NCI-H526 treated with DMSO at 0.1 percent for 48 hours (cell line): ENCODE measurements around the gene PPP1R1B.

Experiments
- DNase-seq: peaks from one replicate; lab custom pipeline; 2025; lab: John Stamatoyannopoulos, UW

The PPP1R1B gene

GRCh38 chr17:39600288-39600996 lies 26.3 kb upstream of the PPP1R1B start:
- DNase-seq: no peak

GRCh38 chr17:39600997-39601597 lies 25.7 kb upstream of the PPP1R1B start:
- no peak for DNase-seq

- DNase-seq: no peak
These were observed 24.8 kb upstream of the PPP1R1B start for GRCh38 chr17:39601758-39602532.

- DNase-seq: no peak
These were observed 24.0 kb upstream of the PPP1R1B start for GRCh38 chr17:39602533-39603303.

- DNase-seq: peak; percentile 15
These were observed 23.3 kb upstream of the PPP1R1B start for GRCh38 chr17:39603304-39604016.

GRCh38 chr17:39604911-39605491 lies 21.8 kb upstream of the PPP1R1B start:
- no peak for DNase-seq

GRCh38 chr17:39605492-39606433 lies 21.0 kb upstream of the PPP1R1B start:
- no peak for DNase-seq

GRCh38 chr17:39606434-39607056 lies 20.2 kb upstream of the PPP1R1B start:
- no peak for DNase-seq

GRCh38 chr17:39607057-39607850 lies 19.5 kb upstream of the PPP1R1B start:
- DNase-seq: no peak

GRCh38 chr17:39607851-39608130 lies 19.0 kb upstream of the PPP1R1B start, which contains the start of gene NEUROD2:
NEUROD2 (minus strand) TSS chr17:39607920; CDS start chr17:39606599, 1,321 bp downstream.
- no peak for DNase-seq

- no peak for DNase-seq
These were observed 18.4 kb upstream of the PPP1R1B start for GRCh38 chr17:39608142-39608981.

GRCh38 chr17:39609416-39610025 lies 17.2 kb upstream of the PPP1R1B start:
- DNase-seq: no peak

GRCh38 chr17:39611401-39612112 lies 15.2 kb upstream of the PPP1R1B start:
- DNase-seq: no peak

- DNase-seq: no peak
These were observed 14.4 kb upstream of the PPP1R1B start for GRCh38 chr17:39612291-39612894.

GRCh38 chr17:39612935-39613464 lies 13.8 kb upstream of the PPP1R1B start:
- no peak for DNase-seq

- DNase-seq: no peak
These were observed 12.1 kb upstream of the PPP1R1B start for GRCh38 chr17:39614545-39615157.
